Measurements from ENCODE around the gene EIF3D.

DNA sequence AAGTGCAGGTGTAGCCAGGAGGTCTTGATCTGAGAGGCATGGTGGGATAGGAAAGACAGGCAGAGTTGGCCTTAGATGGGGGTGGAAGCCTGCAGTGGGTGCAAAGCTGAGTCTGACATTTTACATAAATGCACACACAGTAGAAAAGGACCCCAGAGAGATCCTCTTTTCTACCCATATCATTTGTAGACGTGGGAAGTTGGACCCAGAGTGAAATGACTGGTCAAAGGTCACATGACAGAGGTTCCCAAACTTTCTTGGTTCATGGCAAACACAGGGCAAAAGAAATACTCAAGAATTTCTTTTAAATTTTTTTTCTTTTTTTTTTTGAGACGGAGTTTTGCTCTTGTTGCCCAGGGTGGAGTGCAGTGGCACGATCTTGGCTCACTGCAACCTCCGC lies 16.0 kb downstream of the EIF3D start:
- TF ChIP-seq POLR2A (IDR thresholded peaks at IDR 0.05; ENCODE audit: low read depth, low read length), result peak; percentile 32; the same call in 1 of the 2 replicates
- no peak for TF ChIP-seq POLR2AphosphoS5 (IDR thresholded peaks at IDR 0.05; ENCODE audit: low read depth, low read length)

All from GM12892 (cell line).